Fibroblast of skin of right biceps (primary cell): Measurements from ENCODE around the gene TBL2.
"Not testable (repeated sequence)": the region's sequence is repeated elsewhere in the genome, so short reads cannot be mapped to it uniquely, and the experiment has no call there.

Experiments used
- DNase-seq: peaks from one replicate; pipeline ENCODE4 v3.0.0-alpha.2; 2013

Gene TBL2

DNA sequence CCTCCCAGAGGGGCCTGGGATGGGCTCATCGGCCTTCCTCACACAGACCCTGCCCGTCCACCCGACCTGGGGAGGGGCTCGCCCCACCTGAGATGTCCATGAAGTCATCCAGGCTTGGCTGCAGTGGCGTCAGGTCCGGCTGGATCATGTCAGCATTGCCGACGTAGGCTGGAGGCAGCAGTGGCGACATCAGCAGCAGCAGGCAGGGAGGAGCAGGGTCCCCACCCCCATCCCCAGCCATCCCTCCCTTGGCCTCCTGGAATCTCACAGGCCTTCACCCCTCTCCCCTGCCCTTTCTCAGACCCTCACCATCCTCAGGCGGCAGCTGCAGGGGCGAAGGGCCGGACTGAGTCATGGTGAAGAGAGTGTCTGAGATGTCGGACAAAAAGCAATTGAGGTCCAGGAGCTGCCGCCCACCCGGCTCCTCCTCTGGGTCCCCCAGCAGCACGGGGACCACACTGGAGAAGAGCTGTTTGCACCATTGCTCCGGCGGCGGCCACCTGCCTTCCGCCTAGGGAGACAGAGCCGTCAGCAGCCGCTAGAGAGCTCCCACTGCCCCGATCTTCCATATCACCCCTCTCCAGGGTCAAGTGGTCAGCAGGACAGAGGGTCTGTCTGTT, 27.3 kb upstream of the TBL2 start:
- DNase-seq, result no peak

DNA sequence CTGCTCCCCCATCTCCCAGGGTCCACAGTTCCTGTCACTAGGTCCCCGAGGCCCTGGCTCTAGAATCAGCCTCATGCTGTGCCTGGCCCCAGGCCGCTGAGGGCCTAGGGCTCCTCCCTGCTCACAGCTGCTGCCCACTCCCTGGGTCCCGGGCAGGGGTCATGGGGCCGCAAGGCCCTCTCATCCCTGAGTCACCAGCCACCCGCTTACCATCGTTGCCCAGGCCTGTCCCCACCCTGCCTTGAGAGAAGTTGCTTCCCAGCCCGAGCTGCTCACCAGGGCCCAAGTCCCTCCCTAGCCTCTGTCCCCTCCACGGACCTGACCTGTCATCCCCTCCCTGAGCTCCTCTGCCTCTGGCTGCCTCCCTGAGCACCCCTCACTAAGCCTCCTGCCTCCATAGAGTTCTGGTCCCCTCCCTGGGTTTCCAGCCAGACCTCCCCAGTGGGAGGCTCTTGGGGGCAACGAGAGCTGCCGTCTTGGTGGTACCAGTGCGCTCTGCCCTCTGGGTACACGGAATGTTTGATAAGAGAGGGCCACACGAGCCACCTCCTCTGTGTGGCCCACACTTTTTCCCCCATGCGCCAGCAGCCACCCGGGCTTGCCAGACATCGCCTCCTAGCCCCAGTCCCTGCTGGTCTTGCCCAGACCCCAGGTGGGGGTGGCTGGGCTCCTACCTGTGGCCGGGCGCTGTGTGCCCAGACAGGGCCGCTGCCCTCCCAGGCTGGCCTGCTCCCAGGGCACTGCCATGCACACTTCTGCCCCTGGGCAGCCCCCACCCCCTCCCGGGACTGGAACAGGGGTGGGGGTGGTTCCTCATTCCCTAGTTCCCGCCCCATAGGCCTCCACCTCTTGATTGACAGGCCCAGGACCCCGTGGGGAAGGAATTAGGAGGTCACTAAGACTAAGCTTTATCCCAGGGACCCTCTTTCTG, 24.6 kb upstream of the TBL2 start:
- no peak for DNase-seq

- DNase-seq, result no peak
Observed at GRCh38 chr7:73599916-73600315, 21.5 kb upstream of the TBL2 start.

DNA sequence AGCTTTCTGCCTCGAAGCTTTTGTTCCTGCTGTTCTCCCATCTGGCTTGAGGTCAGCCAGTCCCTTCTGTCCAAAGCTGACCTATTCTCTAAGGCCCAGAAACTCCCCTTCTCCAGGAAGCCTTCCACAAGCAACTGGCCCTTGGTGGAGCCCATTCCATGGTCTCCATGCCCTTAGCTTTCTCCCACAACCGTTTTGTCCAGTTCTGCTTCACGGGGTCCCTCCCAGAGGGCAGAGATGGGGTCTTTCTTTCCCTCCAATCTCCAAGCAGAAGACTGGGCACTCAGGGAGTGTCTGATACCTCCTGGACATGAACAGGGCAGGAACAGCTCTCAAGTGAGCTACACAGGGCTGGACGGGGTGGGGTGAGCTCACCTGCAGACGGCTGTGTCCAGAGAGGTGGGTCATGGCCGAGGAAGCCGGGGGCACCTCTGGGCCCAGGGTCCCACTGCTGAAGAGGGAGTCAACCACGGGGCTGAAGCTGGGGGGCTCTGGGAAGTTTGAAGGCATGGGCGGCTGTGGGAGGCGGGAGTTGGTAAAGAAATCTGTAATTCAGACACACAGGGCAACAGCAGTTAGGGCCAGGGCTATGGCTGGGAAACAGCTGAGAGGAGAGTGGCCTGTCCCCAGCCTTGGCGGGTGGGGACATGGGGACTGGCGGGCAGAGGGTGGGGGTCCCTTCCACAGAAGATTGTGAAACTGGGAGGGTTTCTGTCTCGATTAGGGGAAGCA, 20.9 kb upstream of the TBL2 start:
- DNase-seq, result no peak

DNA sequence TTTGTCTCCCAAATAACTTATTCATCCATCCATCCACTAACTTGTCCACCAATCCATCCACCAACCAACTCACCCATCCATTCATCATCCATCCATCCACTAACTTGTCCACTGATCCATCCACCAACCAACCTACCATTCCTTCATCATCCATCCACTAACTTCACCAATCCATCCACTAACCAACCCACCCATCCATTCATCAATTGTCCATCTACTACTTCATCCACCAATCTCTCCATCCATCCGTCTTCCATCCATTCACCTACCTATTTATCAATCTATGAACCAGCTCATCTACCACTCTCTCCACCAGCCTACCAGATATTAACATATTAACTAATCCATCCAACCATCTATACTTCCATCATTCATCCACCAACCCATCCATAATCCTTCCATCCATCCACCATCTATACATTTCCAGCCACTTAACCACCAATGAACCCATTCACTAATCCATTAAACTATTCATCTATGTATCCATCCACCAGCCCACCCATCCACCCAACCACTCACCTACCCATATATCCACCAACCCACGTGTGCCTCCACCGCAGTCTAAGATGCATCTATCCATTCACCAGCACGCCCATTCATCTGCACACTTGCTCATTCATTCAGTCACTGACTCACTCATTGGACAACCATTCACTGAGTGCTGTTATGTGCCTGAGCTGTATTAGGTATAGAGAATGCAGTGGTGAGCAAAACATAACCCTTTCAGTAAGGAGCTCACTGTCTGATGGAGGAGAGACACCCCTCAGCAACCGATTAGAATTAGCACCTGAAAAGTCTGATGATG, 19.8 kb upstream of the TBL2 start:
- no peak for DNase-seq

GRCh38 chr7:73596191-73597065, 18.0 kb upstream of the TBL2 start:
- DNase-seq, result no peak

DNA sequence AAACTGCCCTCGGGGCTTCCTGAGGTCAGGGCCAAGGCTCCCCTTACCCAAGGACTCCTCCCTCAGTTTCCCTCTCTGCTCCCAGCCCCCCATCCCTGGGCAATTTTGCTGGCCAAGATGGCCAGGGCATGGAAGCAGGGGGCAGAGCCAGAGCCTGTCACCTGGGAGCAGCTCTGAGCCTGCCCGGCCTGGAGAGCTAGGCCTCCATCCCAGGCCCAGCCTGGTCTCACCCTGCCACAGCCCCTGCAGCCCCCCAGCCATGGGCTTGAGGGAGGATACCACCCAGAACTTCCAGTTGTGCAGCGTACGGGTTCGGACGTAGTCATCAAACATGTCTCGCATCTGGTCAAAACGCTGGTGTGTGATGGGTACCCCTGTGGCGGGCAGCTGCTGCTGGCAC, 17.0 kb upstream of the TBL2 start:
- DNase-seq, result no peak

DNA sequence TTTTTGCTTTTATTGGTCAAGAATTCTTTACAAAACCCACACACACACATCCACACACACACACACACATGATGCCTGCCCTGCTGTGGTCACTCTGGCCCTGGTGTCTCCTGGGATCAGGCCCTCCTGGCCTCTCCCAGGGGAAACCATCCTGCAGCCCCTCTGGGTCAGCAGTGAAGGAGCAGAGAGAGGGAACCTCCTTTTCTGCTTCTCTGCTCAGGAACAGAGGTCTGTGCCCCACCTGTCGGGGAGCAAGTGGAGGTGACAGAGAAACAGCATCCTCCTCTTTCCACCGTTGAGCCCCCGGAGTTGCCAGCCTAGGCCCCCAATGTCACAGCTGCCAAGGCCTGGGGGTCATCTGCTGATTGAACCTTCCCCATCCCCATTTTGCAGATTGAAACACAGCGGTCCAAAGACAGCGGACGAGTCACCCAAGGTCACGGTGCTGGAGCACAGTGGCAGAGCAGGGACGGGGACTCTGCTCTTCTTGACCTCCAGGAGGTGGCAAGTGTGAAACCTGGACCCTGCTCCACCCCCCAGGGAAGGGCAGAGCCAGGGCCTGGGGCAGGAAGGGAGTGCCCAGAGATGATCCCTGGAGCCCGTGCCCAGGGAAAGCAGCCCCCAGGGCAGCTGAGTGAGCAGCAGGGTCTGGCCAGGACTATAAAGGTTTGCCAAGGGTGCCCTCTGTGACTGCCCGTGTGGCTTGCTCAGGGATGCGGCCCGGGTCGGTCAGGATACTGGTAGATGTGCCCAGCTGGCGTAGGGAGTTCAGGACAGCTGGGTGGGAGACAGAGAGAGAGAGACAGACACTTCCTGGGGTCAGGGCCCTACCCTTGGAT, 15.0 kb upstream of the TBL2 start:
- DNase-seq, result no peak

GRCh38 chr7:73586911-73587310, 8.5 kb upstream of the TBL2 start:
- no peak for DNase-seq

DNA sequence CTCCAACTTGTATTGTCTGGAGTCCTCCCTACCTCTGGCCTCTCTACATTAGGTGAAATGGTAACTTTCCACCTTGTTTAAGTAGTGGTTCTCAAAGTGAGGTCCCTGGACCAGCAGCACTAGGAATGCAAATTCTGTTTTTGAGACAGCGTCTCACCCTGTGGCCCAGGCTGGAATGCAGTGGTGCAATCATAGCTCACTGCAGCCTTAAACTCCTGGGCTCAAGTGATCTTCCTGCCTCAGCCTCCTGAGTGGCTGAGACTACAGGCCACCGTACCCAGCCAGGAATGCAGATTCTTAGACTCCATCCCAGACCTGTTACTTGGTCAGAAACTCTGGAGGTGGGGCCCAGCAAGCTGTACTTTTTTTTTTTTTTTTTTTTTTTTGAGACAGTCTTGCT, 6.8 kb upstream of the TBL2 start:
- DNase-seq, result no peak

DNA sequence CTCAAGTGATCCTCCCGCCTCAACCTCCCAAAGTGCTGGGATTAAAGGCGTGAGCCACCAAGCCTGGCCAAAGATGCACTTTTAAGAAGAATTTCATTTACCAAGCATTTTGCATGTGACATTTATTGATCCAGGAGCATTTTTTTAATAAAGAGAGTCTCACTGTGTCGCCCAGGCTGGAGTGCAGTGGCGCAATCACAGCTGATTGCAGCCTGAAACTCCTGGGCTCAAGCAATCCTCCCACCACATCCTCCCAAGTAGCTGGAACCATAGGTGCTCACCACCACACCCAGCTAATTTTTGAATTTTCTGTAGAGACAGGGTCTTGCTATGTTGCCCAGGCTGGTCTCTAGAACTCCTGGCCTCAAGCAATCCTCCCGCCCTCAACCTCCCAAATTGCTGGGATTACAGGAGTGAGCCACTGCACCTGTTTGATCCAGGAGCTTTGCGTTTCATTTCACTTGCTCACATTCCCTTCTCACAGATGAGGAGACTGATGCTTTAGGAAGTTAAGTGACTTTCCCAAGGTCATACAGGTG, 4.4 kb upstream of the TBL2 start:
- no peak for DNase-seq

DNA sequence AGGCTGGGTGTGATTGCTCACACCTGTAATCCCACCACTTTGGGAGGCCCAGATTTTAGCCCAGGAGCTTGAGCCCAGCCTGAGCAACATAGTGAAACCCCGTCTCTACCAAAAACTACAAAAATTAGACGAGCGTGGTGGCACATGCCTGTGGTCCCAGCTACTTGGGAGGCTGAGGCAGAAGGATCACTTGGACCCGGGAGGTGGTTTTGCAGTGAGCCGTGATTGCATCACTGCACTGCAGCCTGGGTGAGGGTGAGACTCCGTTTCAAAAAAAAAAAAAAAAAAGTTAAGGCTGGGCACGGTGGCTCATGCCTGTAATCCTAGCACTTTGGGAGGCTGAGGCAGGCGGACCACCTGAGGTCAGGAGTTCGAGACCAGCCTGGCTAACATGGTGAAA, 2.6 kb upstream of the TBL2 start:
- DNase-seq, result not testable (repeated sequence)

DNA sequence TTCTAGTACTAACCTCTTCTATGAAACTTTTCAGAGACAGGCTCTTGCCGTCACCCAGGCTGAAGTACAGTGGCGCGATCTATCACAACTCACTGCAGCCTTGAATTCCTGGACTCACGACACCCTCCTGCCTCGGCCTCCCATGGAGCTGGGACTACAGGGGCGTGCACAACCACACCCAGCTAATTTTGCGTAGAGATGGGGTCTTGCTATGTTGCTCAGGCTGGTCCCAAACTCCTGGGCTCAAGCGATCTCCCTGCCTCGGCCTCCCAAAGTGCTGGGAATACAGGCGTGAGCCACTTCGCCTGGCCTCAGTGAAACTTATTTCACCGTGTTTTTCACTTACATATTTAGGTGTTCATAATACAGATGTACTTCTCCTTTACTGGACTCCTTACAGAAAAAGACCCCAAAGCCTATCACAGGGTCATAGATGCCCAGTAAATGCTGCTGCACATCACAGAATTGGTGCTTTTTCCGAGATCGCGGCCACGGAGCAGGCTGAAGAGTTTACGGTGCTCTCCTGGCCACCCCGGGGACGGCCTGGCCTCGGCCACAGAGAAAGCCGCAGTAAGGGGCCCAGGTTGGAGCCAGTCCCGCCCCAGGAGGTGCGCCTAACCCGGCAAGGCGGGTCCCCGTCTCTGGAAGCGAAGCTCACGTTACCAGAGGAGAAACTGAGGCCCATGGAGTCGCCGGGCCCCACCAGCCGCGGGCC, 595 bp downstream of the TBL2 start:
- peak; percentile 34 for DNase-seq

DNA sequence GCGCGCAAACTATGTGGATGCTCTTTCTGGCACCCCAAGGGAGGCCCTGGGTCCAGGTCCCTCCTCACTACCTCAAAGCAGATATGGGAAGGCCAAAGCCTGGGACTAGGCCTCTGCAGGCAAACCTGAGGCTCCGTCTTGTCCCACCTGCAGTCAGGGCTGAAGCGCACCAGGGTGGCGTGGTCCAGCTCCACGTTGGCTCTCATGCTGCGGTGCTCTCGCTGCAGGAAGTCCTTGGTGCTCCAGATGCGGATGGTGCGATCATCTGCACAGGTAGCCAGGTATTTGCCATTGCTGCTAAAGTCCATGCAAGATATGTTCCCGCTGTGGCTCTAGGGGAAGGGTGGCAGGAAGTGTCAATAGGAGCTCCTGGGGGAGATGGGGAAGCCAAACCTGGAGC, 4.6 kb downstream of the TBL2 start:
- DNase-seq, result no peak

DNA sequence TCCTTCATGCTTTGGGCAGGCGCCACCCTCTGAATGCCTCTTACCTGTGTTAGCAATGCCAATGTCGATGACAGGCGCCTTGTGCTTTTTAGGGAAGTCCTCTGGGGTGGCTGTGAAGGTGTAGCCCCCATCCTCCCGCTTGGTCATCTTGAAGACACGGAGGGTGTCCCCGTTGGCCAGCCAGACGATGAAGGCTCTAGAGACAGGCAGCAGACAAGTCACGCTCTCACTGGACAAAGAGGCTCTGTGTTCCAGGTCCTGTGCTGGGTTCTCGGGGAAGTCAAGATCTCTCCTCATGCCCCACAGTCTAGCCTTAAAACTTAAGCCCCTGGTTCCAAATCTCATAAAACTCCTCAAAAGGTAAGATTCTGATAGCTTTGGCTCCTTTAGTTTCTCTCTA, 5.1 kb downstream of the TBL2 start:
- DNase-seq, result no peak

DNA sequence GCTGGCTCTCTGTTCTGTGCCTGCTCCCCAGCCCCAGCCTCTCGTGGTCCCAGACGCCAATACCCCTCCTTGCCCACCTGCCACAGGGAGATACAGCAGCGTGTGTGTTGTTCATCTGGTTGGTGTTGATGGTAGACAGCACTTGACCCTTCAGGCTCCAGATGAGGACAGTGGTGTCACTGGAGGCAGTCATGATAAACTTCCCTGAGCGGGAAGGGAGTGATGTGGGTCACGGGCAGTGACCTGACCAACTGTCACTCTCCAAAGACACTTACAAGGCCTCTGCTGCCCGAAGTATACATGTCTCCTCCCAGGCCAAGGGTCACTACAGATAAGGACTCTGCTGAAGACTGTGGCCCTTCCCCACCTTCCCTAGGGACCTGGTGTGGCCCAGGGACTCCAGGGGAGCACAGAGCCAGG, 5.6 kb downstream of the TBL2 start:
- DNase-seq, result no peak

DNA sequence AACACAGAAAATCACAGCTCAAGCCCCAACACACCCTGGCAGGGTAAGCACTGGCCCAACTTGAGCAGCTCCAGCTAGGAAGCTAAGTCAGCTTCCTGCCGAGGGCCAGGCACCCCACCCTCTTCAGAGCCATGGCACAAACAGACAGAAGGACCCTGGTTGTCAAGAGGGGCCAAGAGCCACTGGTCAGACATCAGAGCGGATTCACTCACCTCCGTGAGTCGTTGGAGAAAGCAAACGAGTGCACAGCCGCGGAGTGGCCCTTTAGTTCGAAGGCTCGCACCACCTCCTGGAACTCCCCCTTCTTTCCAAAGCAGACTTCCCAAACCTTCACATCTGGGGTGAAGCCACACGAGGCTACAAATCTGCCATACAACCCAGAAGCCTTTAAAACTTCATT, 7.4 kb downstream of the TBL2 start:
- no peak for DNase-seq

GRCh38 chr7:73570521-73570920, 7.9 kb downstream of the TBL2 start:
- no peak for DNase-seq

- DNase-seq, result no peak
Observed at GRCh38 chr7:73569042-73569608, 9.3 kb downstream of the TBL2 start.
